MCF 10A (cell line): ENCODE measurements around the gene POLR2E. TPM values are rescaled to one million over a fixed set of nuclear protein-coding genes. Genes with fewer than 3 reads are reported as not detected.

Experiments
- BruUV-seq: library from RNA; stranded (reverse); fragments of 400-500 nt; replicated peaks from 2 replicates; lab custom pipeline; 2021; lab: Mats Ljungman, UMichigan
- CTCF ChIA-PET: fragments of 300-600 bp; sonication (Branson Sonifier 250); formaldehyde crosslinking; extraction: SDS; loops from one replicate; lab custom pipeline; 2021; ENCODE audit warnings: antibody characterized with exemption, inconsistent platforms; lab: Yijun Ruan, JAX
- POLR2A ChIA-PET: fragments of 300-600, 350-650 bp; sonication (Branson Sonifier 250); formaldehyde crosslinking; extraction: SDS; loops from one replicate; lab custom pipeline; 2020; ENCODE audit warnings: antibody characterized with exemption, inconsistent platforms; lab: Yijun Ruan, JAX
- DNase-seq: peaks from one replicate; pipeline ENCODE4 v3.0.0-alpha.2; 2018; ENCODE audit not compliant: unreplicated experiment
- H3K27ac Mint-ChIP-seq: one replicate; pipeline ENCODE4 v1.8.0; 2022; ENCODE audit warnings: mild to moderate bottlenecking, low read depth, mixed read lengths; ENCODE audit not compliant: unreplicated experiment
- H3K27me3 Mint-ChIP-seq: one replicate; pipeline ENCODE4 v1.8.0; 2022; ENCODE audit warnings: mixed read lengths; ENCODE audit not compliant: insufficient read depth, unreplicated experiment
- H3K36me3 Mint-ChIP-seq: one replicate; pipeline ENCODE4 v1.8.0; 2022; ENCODE audit warnings: mild to moderate bottlenecking, moderate library complexity, mixed read lengths; ENCODE audit not compliant: insufficient read depth, unreplicated experiment
- H3K4me1 Mint-ChIP-seq: one replicate; pipeline ENCODE4 v1.8.0; 2022; ENCODE audit warnings: mixed read lengths; ENCODE audit not compliant: insufficient read depth, unreplicated experiment
- H3K4me3 Mint-ChIP-seq: one replicate; pipeline ENCODE4 v1.8.0; 2022; ENCODE audit warnings: mild to moderate bottlenecking, moderate library complexity, mixed read lengths; ENCODE audit not compliant: unreplicated experiment
- H3K9me3 Mint-ChIP-seq: one replicate; pipeline ENCODE4 v1.8.0; 2022; ENCODE audit warnings: mixed read lengths; ENCODE audit not compliant: unreplicated experiment
- intact Hi-C: fragments of 100-400 bp; cut with micrococcal nuclease; formaldehyde crosslinking; loops from 2 replicates; pipeline ENCODE4 v1.14.1; 2022
- total RNA-seq: library from RNA; stranded (reverse); gene quantifications from 2 replicates; pipeline ENCODE4 v1.2.3, GENCODE V29; 2022
- TF ChIP-seq, protein P1 (sequence below): fragments of 200-600 bp; IDR thresholded peaks from one replicate; pipeline ENCODE4 v1.8.0; 2022; ENCODE audit warnings: antibody characterized with exemption, mild to moderate bottlenecking; ENCODE audit not compliant: unreplicated experiment

The POLR2E gene
- total RNA-seq, 1 experiment from 2014 or later = 184 TPM

DNA sequence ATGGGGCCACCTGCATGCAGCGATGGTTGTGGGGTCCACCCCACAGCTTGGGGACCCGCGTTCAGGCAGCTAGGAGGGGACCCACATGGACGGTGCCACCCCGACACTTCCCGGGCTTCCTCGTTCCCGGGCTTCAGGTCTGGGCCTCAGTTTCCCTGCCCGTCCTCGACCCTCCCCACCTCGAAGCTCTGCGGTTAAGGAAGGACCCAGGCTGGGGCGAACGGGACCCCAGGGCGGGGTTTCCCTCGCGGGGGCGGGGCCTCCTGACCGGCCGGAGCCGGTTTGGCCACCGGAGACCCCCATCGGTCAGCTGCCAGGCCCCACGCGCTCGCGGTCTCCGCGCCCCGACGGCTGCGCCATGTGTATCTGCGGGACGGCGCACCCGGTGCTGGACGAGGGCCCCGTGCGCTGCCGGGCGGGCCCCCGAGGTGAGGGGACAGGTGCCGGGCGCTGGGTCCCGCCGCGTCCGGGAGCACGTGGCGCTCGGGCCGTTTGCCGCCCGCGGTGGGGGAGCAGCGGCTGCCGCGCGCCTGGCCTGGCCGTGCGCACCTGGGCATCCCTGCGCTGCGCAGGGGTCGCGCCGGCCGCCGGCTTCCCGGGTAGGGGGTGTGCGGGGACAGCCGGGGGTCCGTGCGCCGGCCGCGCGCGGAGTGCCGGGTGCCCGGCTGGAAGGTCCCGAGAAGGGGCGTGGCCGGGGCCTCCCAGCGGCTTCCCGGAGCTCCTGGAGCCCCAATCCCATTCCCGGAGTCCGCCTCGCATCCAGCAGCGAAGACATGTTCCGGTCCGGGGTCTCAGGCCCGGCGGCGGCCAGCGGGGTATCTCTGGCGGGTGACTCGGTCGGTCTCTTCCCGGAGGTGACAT is 24.0 kb downstream of the POLR2E start:
- H3K27ac Mint-ChIP-seq = no peak overlapping the region
- BruUV-seq = no TSS peak

DNA sequence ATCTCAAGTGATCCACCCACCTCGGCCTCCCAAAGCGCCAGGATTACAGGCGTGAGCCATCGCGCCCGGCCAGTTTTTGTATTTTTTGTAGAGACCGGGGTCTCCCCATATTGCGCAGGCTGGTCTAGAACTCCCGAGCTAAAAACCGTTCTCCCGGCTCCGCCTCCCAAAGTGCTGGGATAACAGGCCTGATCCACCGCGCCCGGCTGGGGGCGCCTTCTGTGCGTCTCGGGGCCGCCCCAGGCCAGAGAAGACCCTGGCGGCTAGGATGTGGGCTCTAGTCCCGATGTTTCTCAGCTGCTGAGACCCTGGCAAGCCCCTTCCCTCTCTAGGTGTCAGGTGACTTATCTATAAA is 24.6 kb downstream of the POLR2E start:
- Mint-ChIP-seq H3K27me3 (no peaks in the 10 kb centered on the region), H3K4me3 (no peak overlapping the region), H3K4me1 (peaks cover 16% of the 10 kb centered on the region), H3K9me3 (no peaks in the 10 kb centered on the region), H3K36me3 (peaks cover 6% of the 10 kb centered on the region), H3K27ac (no peak overlapping the region)
- CTCF ChIA-PET = interaction anchor here (0.6 kb wide), 1 partner anchor 13 kb away, joined by 3 read pairs; no protein-coding TSS in a partner anchor
- intact Hi-C loops = no loop called here
- DNase-seq = no peak
- POLR2A ChIA-PET = interaction anchor here (0.5 kb wide), 1 partner anchor 1022 kb away, joined by 3 read pairs; no protein-coding TSS in a partner anchor
- TF ChIP-seq, protein P1, sequence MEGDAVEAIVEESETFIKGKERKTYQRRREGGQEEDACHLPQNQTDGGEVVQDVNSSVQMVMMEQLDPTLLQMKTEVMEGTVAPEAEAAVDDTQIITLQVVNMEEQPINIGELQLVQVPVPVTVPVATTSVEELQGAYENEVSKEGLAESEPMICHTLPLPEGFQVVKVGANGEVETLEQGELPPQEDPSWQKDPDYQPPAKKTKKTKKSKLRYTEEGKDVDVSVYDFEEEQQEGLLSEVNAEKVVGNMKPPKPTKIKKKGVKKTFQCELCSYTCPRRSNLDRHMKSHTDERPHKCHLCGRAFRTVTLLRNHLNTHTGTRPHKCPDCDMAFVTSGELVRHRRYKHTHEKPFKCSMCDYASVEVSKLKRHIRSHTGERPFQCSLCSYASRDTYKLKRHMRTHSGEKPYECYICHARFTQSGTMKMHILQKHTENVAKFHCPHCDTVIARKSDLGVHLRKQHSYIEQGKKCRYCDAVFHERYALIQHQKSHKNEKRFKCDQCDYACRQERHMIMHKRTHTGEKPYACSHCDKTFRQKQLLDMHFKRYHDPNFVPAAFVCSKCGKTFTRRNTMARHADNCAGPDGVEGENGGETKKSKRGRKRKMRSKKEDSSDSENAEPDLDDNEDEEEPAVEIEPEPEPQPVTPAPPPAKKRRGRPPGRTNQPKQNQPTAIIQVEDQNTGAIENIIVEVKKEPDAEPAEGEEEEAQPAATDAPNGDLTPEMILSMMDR = no peak
- BruUV-seq = no TSS peak

More for the DNA sequence above, 24.0 kb downstream of the POLR2E start:
- CTCF ChIA-PET = interaction anchor here (0.6 to 1.1 kb wide), 2 partner anchors 14 to 185 kb away, joined by 3 to 4 read pairs; no protein-coding TSS in a partner anchor
- H3K36me3 Mint-ChIP-seq = peaks cover 6% of the 10 kb centered on the region
- no peaks in the 10 kb centered on the region for H3K27me3 Mint-ChIP-seq
- H3K4me1 Mint-ChIP-seq = peaks cover 16% of the 10 kb centered on the region
- POLR2A ChIA-PET = no interaction called here
- no peak for DNase-seq
- intact Hi-C loops = no loop called here
- no peaks in the 10 kb centered on the region for H3K9me3 Mint-ChIP-seq
- TF ChIP-seq, protein P1 = no peak
- H3K4me3 Mint-ChIP-seq = no peak overlapping the region

DNA sequence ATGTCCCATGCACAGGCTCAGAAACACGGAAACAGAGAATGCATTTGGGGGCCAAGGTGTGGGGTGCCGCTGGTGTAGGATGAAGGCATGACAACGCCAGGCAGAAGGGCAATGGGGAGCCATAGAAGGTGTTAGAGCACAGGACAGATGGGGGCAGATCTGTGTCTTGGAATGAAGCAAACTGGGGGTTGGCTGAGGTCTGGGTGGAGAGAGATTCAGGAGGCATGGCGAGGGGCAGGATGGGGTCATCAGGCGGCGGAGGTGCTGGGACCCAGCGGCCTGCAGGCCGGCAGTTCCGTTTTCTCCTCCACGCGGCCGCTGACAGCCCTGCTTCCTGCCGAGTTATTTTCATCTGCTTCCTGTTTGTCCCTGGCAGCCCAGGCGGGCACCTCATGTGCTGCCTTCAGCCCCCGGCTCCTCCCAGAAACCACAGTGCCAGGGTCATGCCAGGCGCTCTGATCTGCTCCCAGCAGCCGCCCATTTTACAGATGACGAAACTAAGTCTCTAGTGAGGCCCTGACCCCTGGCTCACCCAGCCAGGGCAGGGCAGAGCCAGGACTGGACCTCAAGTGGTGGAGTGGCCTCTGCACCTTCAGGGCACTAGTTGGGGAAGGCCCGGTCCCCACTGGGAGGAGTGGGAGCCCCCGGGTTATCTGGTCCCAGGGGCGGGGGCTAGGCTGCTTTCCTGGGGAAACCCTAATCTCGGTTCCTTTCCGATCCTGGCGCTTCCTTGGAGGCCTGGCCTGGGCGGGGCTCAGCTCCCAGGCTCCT is 26.0 kb downstream of the POLR2E start:
- peak; percentile 39 for DNase-seq
- intact Hi-C loops = loop anchor here (5.0 kb wide), 1 partner anchor 33 kb away; the partner anchor contains the start of gene GPX4
- H3K27ac Mint-ChIP-seq = peak overlapping the region; percentile 59
- H3K9me3 Mint-ChIP-seq = no peaks in the 10 kb centered on the region
- no peaks in the 10 kb centered on the region for H3K27me3 Mint-ChIP-seq
- ChIA-PET POLR2A (no interaction called here), CTCF (no interaction called here)
- BruUV-seq = no TSS peak
- TF ChIP-seq, protein P1 = no peak
- peaks cover 23% of the 10 kb centered on the region for H3K4me1 Mint-ChIP-seq
- H3K36me3 Mint-ChIP-seq = peaks cover 6% of the 10 kb centered on the region
- H3K4me3 Mint-ChIP-seq = no peak overlapping the region
